Activated naive CD8-positive, alpha-beta T cell treated with anti-CD3 and anti-CD28 coated beads, Interleukin-2, amount 10 ng/mL, durations not matched to agents 7 days and 5 days (primary cell): ENCODE results near the gene ZCCHC7. TPM values are rescaled to one million over a fixed set of nuclear protein-coding genes. Genes with fewer than 3 reads are reported as not detected.
"Not testable (repeated sequence)": the region's sequence is repeated elsewhere in the genome, so short reads cannot be mapped to it uniquely, and the experiment has no call there.

Experiments
- ATAC-seq: fragments of 150-1000 bp; cut with Tn5 transposase; one replicate; pipeline ENCODE4 v1.10.0; 2021; ENCODE audit warnings: low read depth, moderate library complexity
- POLR2A ChIA-PET: fragments of 350-600 bp; sonication (Branson Sonifier 250); formaldehyde crosslinking; loops from one replicate; lab custom pipeline; 2021; ENCODE audit warnings: antibody characterized with exemption; lab: Charles Lee
- DNase-seq: peaks from one replicate; pipeline ENCODE4 v3.0.0; 2021
- H3K27ac Mint-ChIP-seq: one replicate; pipeline ENCODE4 v1.8.0; 2022; ENCODE audit warnings: mild to moderate bottlenecking, mixed read lengths
- H3K27me3 Mint-ChIP-seq: one replicate; pipeline ENCODE4 v1.8.0; 2022; ENCODE audit warnings: mild to moderate bottlenecking, moderate library complexity, mixed read lengths
- H3K36me3 Mint-ChIP-seq: one replicate; pipeline ENCODE4 v1.8.0; 2021; ENCODE audit warnings: mild to moderate bottlenecking, mixed read lengths
- H3K4me1 Mint-ChIP-seq: one replicate; pipeline ENCODE4 v1.8.0; 2021; ENCODE audit warnings: mixed read lengths
- H3K4me3 Mint-ChIP-seq: one replicate; pipeline ENCODE4 v1.8.0; 2022; ENCODE audit warnings: mild to moderate bottlenecking, moderate library complexity, mixed read lengths
- H3K9me3 Mint-ChIP-seq: one replicate; pipeline ENCODE4 v1.8.0; 2021; ENCODE audit warnings: mixed read lengths
- total RNA-seq, 2 experiments: library from RNA; stranded (reverse); gene quantifications; one replicate each; pipeline ENCODE4 v1.2.3, GENCODE V29; 2021

Gene ZCCHC7
- total RNA-seq, 2 experiments from 2014 or later = 32.8 to 33.5 TPM

GRCh38 chr9:37100327-37100726 is 20.0 kb upstream of the ZCCHC7 start:
- Mint-ChIP-seq H3K4me1 (peaks cover 7% of the 10 kb centered on the region), H3K36me3 (no peaks in the 10 kb centered on the region), H3K27me3 (peaks cover 4% of the 10 kb centered on the region), H3K27ac (no peak overlapping the region), H3K4me3 (no peak overlapping the region), H3K9me3 (no peaks in the 10 kb centered on the region)
- POLR2A ChIA-PET = no interaction called here
- no peak for ATAC-seq
- no peak for DNase-seq

GRCh38 chr9:37100741-37101140 is 19.6 kb upstream of the ZCCHC7 start:
- DNase-seq (no peak), ATAC-seq (no peak)
- POLR2A ChIA-PET = no interaction called here
- Mint-ChIP-seq H3K9me3 (no peaks in the 10 kb centered on the region), H3K27ac (no peak overlapping the region), H3K4me3 (no peak overlapping the region), H3K27me3 (peaks cover 4% of the 10 kb centered on the region), H3K4me1 (peaks cover 7% of the 10 kb centered on the region), H3K36me3 (no peaks in the 10 kb centered on the region)

- H3K4me1 Mint-ChIP-seq = peaks cover 14% of the 10 kb centered on the region
- H3K27me3 Mint-ChIP-seq = peaks cover 4% of the 10 kb centered on the region
- H3K36me3 Mint-ChIP-seq = peaks cover 1% of the 10 kb centered on the region
- no peaks in the 10 kb centered on the region for H3K9me3 Mint-ChIP-seq
- ATAC-seq (no peak), DNase-seq (no peak)
- H3K27ac Mint-ChIP-seq = no peak overlapping the region
- POLR2A ChIA-PET = no interaction called here
- H3K4me3 Mint-ChIP-seq = no peak overlapping the region
These were observed 17.9 kb upstream of the ZCCHC7 start for GRCh38 chr9:37102486-37102885.

GRCh38 chr9:37104183-37104889 is 16.0 kb upstream of the ZCCHC7 start:
- Mint-ChIP-seq H3K9me3 (no peaks in the 10 kb centered on the region), H3K27me3 (peaks cover 4% of the 10 kb centered on the region), H3K4me3 (no peak overlapping the region), H3K36me3 (peaks cover 1% of the 10 kb centered on the region), H3K4me1 (peaks cover 20% of the 10 kb centered on the region), H3K27ac (no peak overlapping the region)
- POLR2A ChIA-PET = interaction anchor here (1.0 kb wide), 1 partner anchor 16 kb away, joined by 5 read pairs; the partner anchor contains the start of gene ZCCHC7
- ATAC-seq = peak; percentile 54
- DNase-seq = no peak

GRCh38 chr9:37105234-37105633 is 15.1 kb upstream of the ZCCHC7 start:
- H3K4me1 Mint-ChIP-seq = peaks cover 20% of the 10 kb centered on the region
- ATAC-seq (no peak), DNase-seq (no peak)
- POLR2A ChIA-PET = no interaction called here
- no peak overlapping the region for H3K27ac Mint-ChIP-seq
- H3K27me3 Mint-ChIP-seq = peaks cover 5% of the 10 kb centered on the region
- H3K9me3 Mint-ChIP-seq = no peaks in the 10 kb centered on the region
- H3K4me3 Mint-ChIP-seq = no peak overlapping the region
- H3K36me3 Mint-ChIP-seq = peaks cover 1% of the 10 kb centered on the region

- H3K4me1 Mint-ChIP-seq = peaks cover 20% of the 10 kb centered on the region
- POLR2A ChIA-PET = no interaction called here
- H3K27me3 Mint-ChIP-seq = peaks cover 5% of the 10 kb centered on the region
- DNase-seq (no peak), ATAC-seq (peak; percentile 58)
- peak overlapping the region; percentile 67 for H3K27ac Mint-ChIP-seq
- peaks cover 1% of the 10 kb centered on the region for H3K36me3 Mint-ChIP-seq
- no peaks in the 10 kb centered on the region for H3K9me3 Mint-ChIP-seq
- H3K4me3 Mint-ChIP-seq = peak overlapping the region; percentile 53
These were observed 12.7 kb upstream of the ZCCHC7 start for GRCh38 chr9:37107701-37108100.

- H3K4me3 Mint-ChIP-seq, H3K4me1 Mint-ChIP-seq, DNase-seq, H3K9me3 Mint-ChIP-seq, H3K27ac Mint-ChIP-seq, POLR2A ChIA-PET, H3K27me3 Mint-ChIP-seq, ATAC-seq, H3K36me3 Mint-ChIP-seq: not testable (repeated sequence)
These were observed 5.9 kb upstream of the ZCCHC7 start for GRCh38 chr9:37114442-37114841.

GRCh38 chr9:37117956-37118355 is 2.4 kb upstream of the ZCCHC7 start:
- POLR2A ChIA-PET = interaction anchor here (4.7 kb wide), 1 partner anchor 37 kb away, joined by 46 read pairs; no protein-coding TSS in a partner anchor
- H3K4me3 Mint-ChIP-seq = no peak overlapping the region
- H3K27me3 Mint-ChIP-seq = no peaks in the 10 kb centered on the region

GRCh38 chr9:37119360-37119759 is 1.0 kb upstream of the ZCCHC7 start:
- ATAC-seq = no peak
- H3K9me3 Mint-ChIP-seq = no peaks in the 10 kb centered on the region
- H3K27me3 Mint-ChIP-seq = no peaks in the 10 kb centered on the region
- H3K36me3 Mint-ChIP-seq = peaks cover 5% of the 10 kb centered on the region
- POLR2A ChIA-PET = interaction anchor here (0.6 to 4.7 kb wide), 7 partner anchors 10 to 457 kb away, joined by 3 to 46 read pairs (median 11); partner anchors contain the start of genes FBXO10 and ZBTB5
- H3K4me1 Mint-ChIP-seq = peaks cover 16% of the 10 kb centered on the region
- no peak overlapping the region for H3K27ac Mint-ChIP-seq
- no peak for DNase-seq
- H3K4me3 Mint-ChIP-seq = no peak overlapping the region

More at GRCh38 chr9:37117956-37118355, 2.4 kb upstream of the ZCCHC7 start:
- Mint-ChIP-seq H3K4me1 (peaks cover 14% of the 10 kb centered on the region), H3K9me3 (no peaks in the 10 kb centered on the region), H3K27ac (no peak overlapping the region), H3K36me3 (peaks cover 1% of the 10 kb centered on the region)
- ATAC-seq (no peak), DNase-seq (no peak)

GRCh38 chr9:37120843-37121335 is 515 bp downstream of the ZCCHC7 start:
- DNase-seq, H3K9me3 Mint-ChIP-seq, H3K27me3 Mint-ChIP-seq: not testable (repeated sequence)
- H3K36me3 Mint-ChIP-seq = peaks cover 11% of the 10 kb centered on the region
- peak overlapping the region; percentile 99 for H3K27ac Mint-ChIP-seq
- ATAC-seq = peak; percentile 24
- H3K4me1 Mint-ChIP-seq = peaks cover 20% of the 10 kb centered on the region
- peak overlapping the region; percentile 95 for H3K4me3 Mint-ChIP-seq
- POLR2A ChIA-PET = interaction anchor here (0.8 to 4.7 kb wide), 13 partner anchors 11 to 186 kb away, joined by 3 to 46 read pairs (median 4); no protein-coding TSS in a partner anchor

GRCh38 chr9:37121881-37122280 is 1.5 kb downstream of the ZCCHC7 start:
- H3K36me3 Mint-ChIP-seq = peaks cover 11% of the 10 kb centered on the region
- no peak for ATAC-seq
- H3K4me1 Mint-ChIP-seq = peaks cover 20% of the 10 kb centered on the region
- POLR2A ChIA-PET = interaction anchor here (1.1 to 4.7 kb wide), 4 partner anchors 15 to 179 kb away, joined by 3 to 46 read pairs (median 16); no protein-coding TSS in a partner anchor
- no peak for DNase-seq
- H3K9me3 Mint-ChIP-seq = no peaks in the 10 kb centered on the region
- H3K4me3 Mint-ChIP-seq = peak overlapping the region; percentile 95
- H3K27me3 Mint-ChIP-seq = no peaks in the 10 kb centered on the region
- H3K27ac Mint-ChIP-seq = peak overlapping the region; percentile 99

GRCh38 chr9:37126214-37126788 is 5.9 kb downstream of the ZCCHC7 start:
- H3K4me1 Mint-ChIP-seq = peaks cover 19% of the 10 kb centered on the region
- peaks cover 16% of the 10 kb centered on the region for H3K36me3 Mint-ChIP-seq
- DNase-seq (no peak), ATAC-seq (no peak)
- no peak overlapping the region for H3K4me3 Mint-ChIP-seq
- POLR2A ChIA-PET = interaction anchor here (0.5 kb wide), 1 partner anchor 724 kb away, joined by 3 read pairs; no protein-coding TSS in a partner anchor
- no peaks in the 10 kb centered on the region for H3K27me3 Mint-ChIP-seq
- no peaks in the 10 kb centered on the region for H3K9me3 Mint-ChIP-seq
- H3K27ac Mint-ChIP-seq = no peak overlapping the region

GRCh38 chr9:37127018-37127417 is 6.6 kb downstream of the ZCCHC7 start:
- H3K27me3 Mint-ChIP-seq = no peaks in the 10 kb centered on the region
- H3K9me3 Mint-ChIP-seq = no peaks in the 10 kb centered on the region
- no peak for ATAC-seq
- POLR2A ChIA-PET = interaction anchor here (0.5 kb wide), 1 partner anchor 724 kb away, joined by 3 read pairs; no protein-coding TSS in a partner anchor
- peaks cover 16% of the 10 kb centered on the region for H3K4me1 Mint-ChIP-seq
- no peak for DNase-seq
- no peak overlapping the region for H3K27ac Mint-ChIP-seq
- H3K36me3 Mint-ChIP-seq = peaks cover 22% of the 10 kb centered on the region
- H3K4me3 Mint-ChIP-seq = no peak overlapping the region
